Stimulated activated effector memory CD8-positive, alpha-beta T cell treated with anti-CD3 and anti-CD28 coated beads, Interleukin-12 subunit alpha, Interleukin-12 subunit beta, amount 100 ng/mL, for 72 hours (primary cell): Measurements from ENCODE around the gene OMD.

Experiments used
- ATAC-seq: fragments of 150-1000 bp; cut with Tn5 transposase; 2 replicates; pipeline ENCODE4 v1.10.0; 2021
- DNase-seq, 2 donors: peaks; one replicate each; pipeline ENCODE4 v3.0.0; 2021 to 2022; ENCODE audit warnings: low spot score in 2 of 2
- H3K27ac Mint-ChIP-seq: one replicate; pipeline ENCODE4 v1.8.0; 2022; ENCODE audit warnings: mild to moderate bottlenecking, mixed read lengths
- H3K36me3 Mint-ChIP-seq: one replicate; pipeline ENCODE4 v1.8.0; 2022; ENCODE audit warnings: mild to moderate bottlenecking, mixed read lengths
- H3K4me1 Mint-ChIP-seq: one replicate; pipeline ENCODE4 v1.8.0; 2022; ENCODE audit warnings: mixed read lengths
- H3K4me3 Mint-ChIP-seq: one replicate; pipeline ENCODE4 v1.8.0; 2022; ENCODE audit warnings: mild to moderate bottlenecking, mixed read lengths
- H3K9me3 Mint-ChIP-seq: one replicate; pipeline ENCODE4 v1.8.0; 2022; ENCODE audit warnings: mixed read lengths

Gene OMD

GRCh38 chr9:92397853-92398252, 26.4 kb downstream of the OMD start:
- Mint-ChIP-seq H3K27ac (no peak overlapping the region), H3K9me3 (no peaks in the 10 kb centered on the region), H3K36me3 (no peaks in the 10 kb centered on the region), H3K4me1 (no peaks in the 10 kb centered on the region), H3K4me3 (no peak overlapping the region)
- ATAC-seq (no peak), DNase-seq (no peak)

- no peaks in the 10 kb centered on the region for H3K4me1 Mint-ChIP-seq
Observed at GRCh38 chr9:92395617-92396016, 28.7 kb downstream of the OMD start.

DNA sequence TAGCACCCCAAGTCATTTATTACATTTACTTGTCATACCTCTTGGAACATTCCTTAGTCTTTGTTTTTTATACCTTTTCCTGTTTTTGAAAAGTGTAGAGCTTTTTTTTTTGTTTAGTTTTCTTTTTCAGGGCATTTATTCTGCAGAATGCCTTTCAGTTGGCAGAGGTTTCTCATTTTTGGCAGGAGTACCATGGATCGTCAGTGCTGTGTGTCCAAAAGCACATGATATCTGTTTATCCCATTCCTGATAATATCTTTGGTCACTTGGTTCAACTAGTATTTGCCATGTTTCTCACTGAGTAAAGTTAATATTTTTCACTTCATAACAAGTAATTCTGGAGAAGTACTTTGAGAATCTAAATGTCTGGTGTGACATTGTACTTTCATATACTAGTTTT, 30.6 kb downstream of the OMD start:
- ATAC-seq: no peak
- H3K4me1 Mint-ChIP-seq: no peaks in the 10 kb centered on the region
- DNase-seq: no peak
- no peaks in the 10 kb centered on the region for H3K9me3 Mint-ChIP-seq
- no peaks in the 10 kb centered on the region for H3K36me3 Mint-ChIP-seq
- no peak overlapping the region for H3K4me3 Mint-ChIP-seq
- H3K27ac Mint-ChIP-seq: no peak overlapping the region

More at GRCh38 chr9:92395617-92396016, 28.7 kb downstream of the OMD start:
- Mint-ChIP-seq H3K36me3 (no peaks in the 10 kb centered on the region), H3K9me3 (no peaks in the 10 kb centered on the region), H3K27ac (no peak overlapping the region), H3K4me3 (no peak overlapping the region)
- ATAC-seq: no peak
- DNase-seq: no peak

GRCh38 chr9:92392690-92393089, 31.6 kb downstream of the OMD start:
- ATAC-seq (no peak), DNase-seq (no peak)
- H3K4me3 Mint-ChIP-seq: no peak overlapping the region
- H3K9me3 Mint-ChIP-seq: no peaks in the 10 kb centered on the region
- no peaks in the 10 kb centered on the region for H3K36me3 Mint-ChIP-seq
- H3K4me1 Mint-ChIP-seq: no peaks in the 10 kb centered on the region
- no peak overlapping the region for H3K27ac Mint-ChIP-seq

- no peaks in the 10 kb centered on the region for H3K9me3 Mint-ChIP-seq
- H3K4me3 Mint-ChIP-seq: no peak overlapping the region
- no peak overlapping the region for H3K27ac Mint-ChIP-seq
- no peaks in the 10 kb centered on the region for H3K36me3 Mint-ChIP-seq
- no peak for ATAC-seq
- H3K4me1 Mint-ChIP-seq: no peaks in the 10 kb centered on the region
- DNase-seq: no peak
Observed at GRCh38 chr9:92385953-92386352, 38.3 kb downstream of the OMD start.

GRCh38 chr9:92385477-92385876, 38.8 kb downstream of the OMD start:
- Mint-ChIP-seq H3K9me3 (no peaks in the 10 kb centered on the region), H3K36me3 (no peaks in the 10 kb centered on the region), H3K4me3 (no peak overlapping the region), H3K4me1 (no peaks in the 10 kb centered on the region), H3K27ac (no peak overlapping the region)
- DNase-seq (no peak), ATAC-seq (no peak)

- Mint-ChIP-seq H3K9me3 (no peaks in the 10 kb centered on the region), H3K36me3 (no peaks in the 10 kb centered on the region), H3K27ac (no peak overlapping the region), H3K4me1 (no peaks in the 10 kb centered on the region), H3K4me3 (no peak overlapping the region)
- DNase-seq: no peak
- no peak for ATAC-seq
Observed at GRCh38 chr9:92385001-92385400, 39.3 kb downstream of the OMD start.

DNA sequence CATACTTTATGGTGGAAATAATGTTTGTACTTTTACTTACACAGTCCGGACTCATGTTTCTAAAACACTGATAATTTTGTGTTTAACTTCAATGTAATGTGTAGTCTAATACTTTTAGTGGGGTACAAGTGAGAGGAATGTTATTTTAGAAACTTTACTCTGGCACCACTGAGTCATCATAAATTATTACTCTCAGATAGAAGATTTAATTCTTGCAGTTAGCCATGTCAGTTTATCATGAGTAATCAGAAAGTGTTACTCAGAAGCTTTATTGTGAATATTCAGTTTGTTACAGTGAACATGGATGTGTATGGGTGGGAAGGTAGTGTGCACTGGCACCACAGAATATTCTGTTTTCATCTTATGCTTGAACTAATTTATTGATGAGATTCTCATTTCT, 39.9 kb downstream of the OMD start:
- Mint-ChIP-seq H3K4me1 (peaks cover 1% of the 10 kb centered on the region), H3K36me3 (no peaks in the 10 kb centered on the region), H3K27ac (no peak overlapping the region), H3K4me3 (no peak overlapping the region), H3K9me3 (no peaks in the 10 kb centered on the region)
- ATAC-seq: no peak
- DNase-seq: no peak

GRCh38 chr9:92381775-92382174, 42.5 kb downstream of the OMD start:
- Mint-ChIP-seq H3K4me1 (peaks cover 5% of the 10 kb centered on the region), H3K27ac (no peak overlapping the region), H3K9me3 (no peaks in the 10 kb centered on the region), H3K36me3 (no peaks in the 10 kb centered on the region), H3K4me3 (no peak overlapping the region)
- DNase-seq: no peak
- no peak for ATAC-seq

GRCh38 chr9:92380603-92381002, 43.7 kb downstream of the OMD start:
- DNase-seq (no peak), ATAC-seq (no peak)
- H3K36me3 Mint-ChIP-seq: no peaks in the 10 kb centered on the region
- peaks cover 5% of the 10 kb centered on the region for H3K4me1 Mint-ChIP-seq
- no peak overlapping the region for H3K4me3 Mint-ChIP-seq
- H3K9me3 Mint-ChIP-seq: peaks cover 4% of the 10 kb centered on the region
- no peak overlapping the region for H3K27ac Mint-ChIP-seq

- peaks cover 5% of the 10 kb centered on the region for H3K4me1 Mint-ChIP-seq
- DNase-seq: no peak
- no peaks in the 10 kb centered on the region for H3K36me3 Mint-ChIP-seq
- no peak overlapping the region for H3K27ac Mint-ChIP-seq
- no peak overlapping the region for H3K4me3 Mint-ChIP-seq
- peaks cover 11% of the 10 kb centered on the region for H3K9me3 Mint-ChIP-seq
- ATAC-seq: no peak
Observed at GRCh38 chr9:92378865-92379560, 45.3 kb downstream of the OMD start.

DNA sequence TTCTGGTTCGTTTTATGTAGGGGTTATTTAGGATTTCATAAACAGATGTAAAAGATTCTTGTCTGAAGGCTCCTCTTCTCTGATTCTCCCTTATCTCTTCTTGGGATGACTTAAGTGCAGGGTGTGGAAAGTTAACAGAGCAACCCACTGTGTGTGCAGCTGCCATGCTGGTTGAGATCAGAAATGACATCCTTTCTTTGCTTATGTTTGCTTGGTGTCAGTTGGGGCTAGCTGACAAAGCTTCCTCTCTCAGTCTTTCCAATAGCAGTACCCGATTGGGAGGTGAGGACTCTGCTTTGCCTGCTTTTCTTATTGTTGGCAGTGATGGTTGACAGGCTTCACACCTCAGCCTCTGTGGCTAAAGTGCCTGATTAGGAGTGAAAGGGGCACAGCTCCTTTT, 46.4 kb downstream of the OMD start:
- H3K36me3 Mint-ChIP-seq: no peaks in the 10 kb centered on the region
- no peak for ATAC-seq

GRCh38 chr9:92373167-92373566, 51.1 kb downstream of the OMD start:
- H3K4me3 Mint-ChIP-seq: no peak overlapping the region
- ATAC-seq (no peak), DNase-seq (no peak)
- no peaks in the 10 kb centered on the region for H3K36me3 Mint-ChIP-seq
- no peaks in the 10 kb centered on the region for H3K4me1 Mint-ChIP-seq
- no peak overlapping the region for H3K27ac Mint-ChIP-seq
- peaks cover 17% of the 10 kb centered on the region for H3K9me3 Mint-ChIP-seq

More for the DNA sequence above, 46.4 kb downstream of the OMD start:
- H3K4me1 Mint-ChIP-seq: peaks cover 5% of the 10 kb centered on the region
- DNase-seq: no peak
- peaks cover 11% of the 10 kb centered on the region for H3K9me3 Mint-ChIP-seq
- H3K27ac Mint-ChIP-seq: no peak overlapping the region
- no peak overlapping the region for H3K4me3 Mint-ChIP-seq

DNA sequence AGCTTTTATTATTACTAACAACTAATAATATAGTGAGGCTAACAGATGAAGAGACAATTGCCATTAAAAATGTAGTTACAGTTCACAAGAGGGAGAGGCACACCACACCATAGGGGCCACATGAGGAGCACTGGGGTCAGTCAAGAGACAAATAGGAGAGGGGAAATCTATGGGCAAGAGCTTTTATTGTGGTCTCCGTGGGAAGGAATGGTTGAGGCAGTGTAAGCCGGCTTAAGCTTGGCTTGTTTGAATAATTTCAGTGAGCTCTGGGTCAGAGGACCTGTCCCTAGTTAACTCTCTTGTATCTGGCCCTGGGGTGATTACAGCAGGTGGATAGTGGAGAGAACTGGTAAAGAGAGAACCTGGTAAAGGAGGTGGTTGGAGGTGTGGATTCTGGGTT, 55.2 kb downstream of the OMD start:
- no peak for DNase-seq

More for the DNA sequence above, 55.2 kb downstream of the OMD start:
- ATAC-seq: no peak
- Mint-ChIP-seq H3K27ac (no peak overlapping the region), H3K9me3 (peaks cover 8% of the 10 kb centered on the region), H3K4me3 (no peak overlapping the region), H3K36me3 (peaks cover 6% of the 10 kb centered on the region), H3K4me1 (no peaks in the 10 kb centered on the region)
